Activated effector memory CD4-positive, alpha-beta T cell treated with Interleukin-2 at 50 U/mL for 16 hours (primary cell): Measurements from ENCODE around the gene DFFA.
"Not testable (repeated sequence)": the region's sequence is repeated elsewhere in the genome, so short reads cannot be mapped to it uniquely, and the experiment has no call there.

Source experiments
- DNase-seq: peaks from one replicate; pipeline ENCODE4 v3.0.0-alpha.2; 2020

The DFFA gene, protein sequence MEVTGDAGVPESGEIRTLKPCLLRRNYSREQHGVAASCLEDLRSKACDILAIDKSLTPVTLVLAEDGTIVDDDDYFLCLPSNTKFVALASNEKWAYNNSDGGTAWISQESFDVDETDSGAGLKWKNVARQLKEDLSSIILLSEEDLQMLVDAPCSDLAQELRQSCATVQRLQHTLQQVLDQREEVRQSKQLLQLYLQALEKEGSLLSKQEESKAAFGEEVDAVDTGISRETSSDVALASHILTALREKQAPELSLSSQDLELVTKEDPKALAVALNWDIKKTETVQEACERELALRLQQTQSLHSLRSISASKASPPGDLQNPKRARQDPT

GRCh38 chr1:10472220-10473144, at the start of gene DFFA:
TSS of gene DFFA (minus strand) at chr1:10472529. CDS start at chr1:10472458, 71 bp downstream.
- DNase-seq = peak; percentile 83

- no peak for DNase-seq
These were observed 49.3 kb upstream of the DFFA start for GRCh38 chr1:10521537-10522157.

DNA sequence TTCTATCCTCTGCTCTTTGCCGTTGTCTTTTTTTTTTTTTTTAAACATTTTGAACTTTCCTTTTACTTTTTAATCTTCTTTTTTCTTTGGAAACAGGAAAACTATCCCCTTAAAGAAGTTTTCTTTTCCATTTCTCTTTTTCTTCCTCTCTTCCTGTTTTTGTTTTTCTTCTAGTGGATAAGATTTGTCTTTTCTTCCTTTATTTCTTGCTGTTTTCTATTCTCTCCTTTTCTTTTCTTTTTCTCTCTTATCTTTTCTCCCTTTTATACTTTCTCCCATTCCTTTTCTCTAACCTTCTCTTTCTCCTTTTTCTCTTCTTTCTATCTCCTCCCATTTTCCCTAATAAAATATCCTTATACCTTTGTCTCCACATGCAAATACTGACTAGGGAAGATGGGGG, 48.6 kb upstream of the DFFA start:
- DNase-seq = no peak

GRCh38 chr1:10520497-10520896, 48.2 kb upstream of the DFFA start:
- no peak for DNase-seq

DNA sequence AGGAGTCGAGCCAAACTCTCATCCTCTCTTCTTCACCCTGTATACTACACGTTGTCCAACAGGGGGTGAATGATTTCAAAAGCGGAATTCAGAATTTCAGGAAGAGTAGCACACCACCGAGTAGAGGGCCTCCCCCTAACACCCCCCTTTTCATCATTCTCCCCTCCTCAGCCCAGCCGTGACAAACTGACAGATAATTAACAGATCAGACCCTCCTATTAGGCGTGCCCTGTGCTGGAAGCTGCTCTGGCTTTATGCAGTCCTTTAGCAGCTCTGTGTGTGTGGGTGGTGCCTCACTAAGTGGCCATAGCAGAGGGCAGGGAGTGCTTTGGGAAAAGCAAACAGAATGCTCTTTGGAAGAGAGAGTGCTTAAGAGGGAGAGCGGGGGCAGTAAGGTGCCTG, 46.7 kb upstream of the DFFA start:
- DNase-seq = no peak

DNA sequence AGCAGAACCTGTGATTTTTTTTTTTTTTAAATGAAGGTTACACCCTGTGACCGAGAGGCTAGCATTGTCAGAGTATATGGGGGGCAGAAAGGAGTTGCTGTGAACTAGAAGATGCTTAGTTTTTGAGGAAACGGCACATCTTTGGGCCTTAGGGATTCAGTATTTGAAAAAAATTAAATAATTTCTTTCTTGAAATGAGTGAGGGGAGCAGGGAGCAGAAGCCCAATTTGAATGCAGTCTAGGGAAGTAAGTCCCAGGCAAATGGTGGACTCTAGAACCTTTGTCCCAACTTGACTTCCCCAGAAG, 45.3 kb upstream of the DFFA start:
- no peak for DNase-seq

GRCh38 chr1:10516925-10517676, 44.8 kb upstream of the DFFA start:
- DNase-seq = no peak

DNA sequence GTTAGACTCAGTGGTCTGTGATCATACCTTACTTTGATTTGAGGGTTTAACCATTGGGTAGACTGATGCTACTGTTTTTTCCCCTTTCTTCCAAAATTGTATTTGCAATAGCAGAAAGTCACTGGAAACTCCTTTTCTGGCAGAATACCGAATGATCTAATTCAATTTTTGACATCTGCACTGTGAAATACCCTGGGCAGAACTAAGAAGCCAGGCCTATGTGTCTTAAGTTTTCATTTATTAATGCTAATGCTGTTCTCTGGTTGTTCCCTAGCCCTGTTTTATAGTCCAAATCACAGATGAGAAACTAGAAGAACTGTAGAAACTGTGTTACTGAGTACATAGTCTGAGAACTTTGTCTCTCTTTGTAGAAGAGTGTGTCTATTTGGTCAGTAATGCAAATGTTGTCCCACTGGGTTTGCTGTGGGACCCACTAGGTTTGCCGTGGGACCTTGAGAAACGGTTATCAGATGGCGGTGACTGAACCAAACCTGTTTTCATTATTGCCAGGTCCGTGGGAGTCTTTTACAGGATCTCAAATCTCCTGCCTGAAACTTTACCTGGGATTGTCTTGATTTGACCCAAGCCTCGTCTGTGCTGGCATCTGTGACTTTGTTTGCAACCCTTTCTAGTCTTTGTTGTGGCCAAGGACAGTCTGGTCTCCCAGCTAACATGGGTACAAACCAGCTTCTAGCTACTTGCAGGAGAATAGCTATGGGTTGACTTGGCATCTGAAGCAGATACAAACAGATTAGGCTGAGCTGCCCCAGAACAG, 43.8 kb upstream of the DFFA start:
- no peak for DNase-seq

- DNase-seq = no peak
These were observed 43.1 kb upstream of the DFFA start for GRCh38 chr1:10515301-10515975.

DNA sequence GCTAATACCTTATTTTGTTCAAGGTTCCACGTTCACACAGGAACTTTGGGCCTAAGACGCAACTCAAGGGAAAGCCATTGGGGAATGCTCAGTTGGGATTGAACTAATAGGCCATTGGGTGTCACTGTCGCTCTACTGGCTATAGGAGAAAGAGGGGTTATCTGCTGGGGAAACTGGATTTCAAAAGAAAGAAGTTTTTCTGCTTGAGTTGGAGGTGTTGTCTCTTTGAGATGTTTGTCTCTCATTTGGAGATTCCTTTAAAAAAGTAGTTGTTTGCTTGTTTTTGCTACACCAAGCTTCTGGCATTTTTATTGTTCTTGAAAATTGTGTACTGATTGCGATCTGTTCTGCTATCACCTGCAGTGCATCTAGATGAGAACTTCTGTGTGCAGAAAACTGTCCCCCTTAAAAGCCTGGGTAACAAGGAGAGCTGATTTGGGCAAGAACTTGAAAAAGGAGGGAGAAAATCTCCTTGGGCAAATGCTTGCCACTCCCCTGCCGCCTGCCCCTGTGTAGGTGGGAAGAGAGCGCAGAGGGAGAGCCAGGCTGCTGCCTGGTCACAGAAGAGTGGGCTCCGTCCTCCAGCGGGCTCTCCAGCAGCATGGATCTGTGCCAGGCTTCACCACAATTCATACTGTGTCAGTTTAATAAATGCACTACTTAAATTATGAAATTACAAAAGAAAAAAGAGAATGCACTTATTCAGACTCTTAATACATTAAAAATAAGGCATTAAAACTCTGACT, 42.3 kb upstream of the DFFA start:
- no peak for DNase-seq

DNA sequence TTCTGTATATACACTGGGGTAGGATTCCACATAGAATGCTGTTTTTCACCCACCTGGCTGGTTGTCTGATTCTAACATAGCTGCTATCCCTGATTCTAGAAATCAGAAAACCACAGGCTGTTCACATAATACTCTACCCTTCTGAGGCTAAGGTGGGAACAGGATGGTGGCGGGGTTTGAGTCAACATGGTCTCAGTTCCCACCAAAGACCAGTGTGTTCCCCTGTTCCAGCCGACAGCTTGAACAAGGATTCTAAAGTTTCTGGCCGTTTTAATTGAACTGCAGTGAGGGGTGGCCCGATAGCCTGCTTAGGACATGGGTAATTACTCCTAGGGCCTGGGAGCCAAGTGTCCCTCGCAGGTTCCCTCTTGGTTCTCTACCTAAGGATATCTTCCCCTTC, 40.9 kb upstream of the DFFA start:
- DNase-seq = no peak

DNA sequence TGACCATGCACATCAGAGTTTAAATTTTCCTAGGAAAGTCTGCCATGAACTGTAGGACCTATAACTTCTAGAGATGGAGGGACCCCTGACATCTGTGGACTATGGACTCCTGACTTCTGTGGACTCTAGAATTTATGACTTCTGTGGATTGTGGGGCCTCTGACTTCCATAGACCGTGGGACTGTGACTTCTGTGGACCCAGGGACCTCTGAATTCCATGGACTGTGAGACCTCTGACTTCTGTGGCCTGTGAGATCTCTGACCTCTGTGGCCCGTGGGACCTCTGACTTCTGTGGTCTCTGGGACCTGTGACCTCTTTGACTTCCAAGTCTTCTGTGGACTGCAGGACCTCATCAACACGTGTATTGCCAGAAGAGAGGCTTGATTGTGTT, 39.2 kb upstream of the DFFA start:
- no peak for DNase-seq

- peak; percentile 69 for DNase-seq
These were observed 38.5 kb upstream of the DFFA start for GRCh38 chr1:10510520-10511493.

GRCh38 chr1:10509809-10510509, 37.6 kb upstream of the DFFA start:
- no peak for DNase-seq

DNA sequence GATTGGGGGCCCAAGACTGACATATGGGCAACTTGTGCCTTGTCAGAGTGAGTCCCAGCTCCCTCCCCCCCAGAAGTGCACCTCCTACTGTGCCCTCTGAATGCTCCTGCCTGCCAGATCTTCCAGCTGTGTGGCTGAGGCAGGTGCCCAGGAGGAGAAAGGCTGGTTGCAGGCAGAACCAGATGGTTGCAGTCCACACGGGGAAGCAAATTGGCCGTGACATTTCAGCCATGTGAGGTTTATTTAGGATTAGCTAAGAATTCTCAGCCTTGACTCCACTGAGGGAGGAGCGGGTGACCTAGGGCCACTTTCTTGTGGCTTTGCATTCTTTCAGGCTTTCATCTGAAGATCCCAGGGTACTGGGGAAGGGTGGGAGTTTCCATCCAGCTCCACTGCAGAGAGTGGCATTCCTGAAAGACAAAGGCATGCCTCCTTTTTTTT, 36.2 kb upstream of the DFFA start:
- no peak for DNase-seq

DNA sequence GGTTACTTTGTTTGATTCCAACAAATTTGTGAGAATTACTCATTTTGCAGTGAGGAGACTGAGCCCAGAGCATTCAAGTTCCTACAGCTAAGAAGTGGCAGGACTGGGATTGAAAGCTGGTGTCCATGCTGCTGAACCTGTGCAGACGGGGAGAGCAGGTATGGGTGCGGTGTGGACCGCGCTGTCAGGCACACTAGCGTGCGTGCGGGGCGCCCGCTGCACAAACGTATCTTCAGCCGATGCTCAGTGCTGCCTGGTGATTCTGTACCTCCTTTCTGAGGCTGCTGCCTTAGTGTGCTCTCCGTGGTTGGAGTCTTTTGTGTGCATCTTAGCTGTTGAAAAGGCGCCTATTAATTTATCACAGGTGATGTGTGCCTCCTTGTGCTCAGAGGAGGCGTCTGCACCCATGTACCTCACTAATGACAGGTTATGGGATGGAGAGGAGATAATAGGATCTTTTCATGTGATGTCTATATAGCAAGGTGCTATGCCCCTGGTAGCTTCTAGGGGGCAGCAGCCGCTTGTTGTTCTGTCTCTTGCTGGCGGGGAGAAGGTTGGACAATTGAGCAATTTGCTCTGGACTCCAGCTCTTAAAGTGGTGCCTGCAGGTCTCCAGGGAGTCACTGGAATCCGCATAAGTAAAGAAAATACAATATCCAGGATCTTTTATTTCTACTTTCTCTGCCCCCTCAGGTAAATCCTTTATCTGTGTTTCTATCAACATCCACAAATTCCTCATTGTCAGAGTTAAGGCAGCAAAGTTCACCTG, 35.0 kb upstream of the DFFA start:
- DNase-seq = peak; percentile 36

DNA sequence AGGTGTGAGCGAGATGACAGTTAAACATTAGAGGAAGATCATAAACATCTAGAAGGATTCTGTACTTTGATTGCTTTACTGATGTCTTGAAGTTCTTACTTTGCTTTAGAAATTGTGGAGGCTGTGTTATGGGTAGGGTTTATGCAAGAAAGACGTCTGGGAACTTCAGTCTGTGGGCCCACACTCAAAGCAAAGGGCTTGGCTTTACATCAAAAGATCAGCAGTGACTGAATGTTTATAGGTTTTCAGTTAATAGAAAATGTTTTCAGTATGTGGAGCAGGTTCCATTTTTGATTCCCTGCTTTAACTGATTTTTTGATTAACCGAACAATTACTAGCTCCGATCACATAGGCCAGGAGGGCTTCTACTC, 34.3 kb upstream of the DFFA start:
- DNase-seq = no peak

DNA sequence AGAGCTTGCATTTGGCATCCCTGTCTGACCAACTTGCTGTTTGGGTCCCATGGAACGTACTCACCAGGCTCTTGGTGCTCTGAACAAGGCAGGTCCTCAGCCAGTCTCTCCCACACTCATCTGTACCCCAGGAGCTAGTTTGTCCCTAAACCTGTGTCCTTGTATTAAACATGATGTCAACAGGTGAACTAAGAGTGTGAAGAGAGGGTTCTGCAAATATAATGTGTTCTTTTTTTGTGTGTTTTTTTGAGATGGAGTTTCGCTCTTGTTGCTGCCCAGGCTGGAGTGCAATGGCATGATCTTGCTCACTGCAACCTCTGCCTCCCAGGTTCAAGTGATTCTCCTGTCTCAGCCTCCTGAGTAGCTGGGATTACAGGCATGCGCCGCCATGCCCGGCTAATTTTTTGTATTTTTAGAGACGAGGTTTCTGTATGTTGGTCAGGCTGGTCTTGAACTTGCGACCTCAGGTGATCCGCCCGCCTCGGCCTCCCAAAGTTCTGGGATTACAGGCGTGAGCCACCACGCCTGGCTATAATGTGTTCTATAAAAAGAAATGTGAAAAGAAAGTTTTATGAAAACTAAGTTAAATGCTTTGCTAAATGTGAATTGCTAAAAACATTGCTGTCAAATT, 33.8 kb upstream of the DFFA start:
- DNase-seq = not testable (repeated sequence)
